DMS153 (cell line): ENCODE measurements around the gene WIPF2.
"Not testable (repeated sequence)": the region's sequence is repeated elsewhere in the genome, so short reads cannot be mapped to it uniquely, and the experiment has no call there.

ENCODE experiments used
- DNase-seq: peaks from one replicate; lab custom pipeline; 2025; lab: John Stamatoyannopoulos, UW

The WIPF2 gene

DNA sequence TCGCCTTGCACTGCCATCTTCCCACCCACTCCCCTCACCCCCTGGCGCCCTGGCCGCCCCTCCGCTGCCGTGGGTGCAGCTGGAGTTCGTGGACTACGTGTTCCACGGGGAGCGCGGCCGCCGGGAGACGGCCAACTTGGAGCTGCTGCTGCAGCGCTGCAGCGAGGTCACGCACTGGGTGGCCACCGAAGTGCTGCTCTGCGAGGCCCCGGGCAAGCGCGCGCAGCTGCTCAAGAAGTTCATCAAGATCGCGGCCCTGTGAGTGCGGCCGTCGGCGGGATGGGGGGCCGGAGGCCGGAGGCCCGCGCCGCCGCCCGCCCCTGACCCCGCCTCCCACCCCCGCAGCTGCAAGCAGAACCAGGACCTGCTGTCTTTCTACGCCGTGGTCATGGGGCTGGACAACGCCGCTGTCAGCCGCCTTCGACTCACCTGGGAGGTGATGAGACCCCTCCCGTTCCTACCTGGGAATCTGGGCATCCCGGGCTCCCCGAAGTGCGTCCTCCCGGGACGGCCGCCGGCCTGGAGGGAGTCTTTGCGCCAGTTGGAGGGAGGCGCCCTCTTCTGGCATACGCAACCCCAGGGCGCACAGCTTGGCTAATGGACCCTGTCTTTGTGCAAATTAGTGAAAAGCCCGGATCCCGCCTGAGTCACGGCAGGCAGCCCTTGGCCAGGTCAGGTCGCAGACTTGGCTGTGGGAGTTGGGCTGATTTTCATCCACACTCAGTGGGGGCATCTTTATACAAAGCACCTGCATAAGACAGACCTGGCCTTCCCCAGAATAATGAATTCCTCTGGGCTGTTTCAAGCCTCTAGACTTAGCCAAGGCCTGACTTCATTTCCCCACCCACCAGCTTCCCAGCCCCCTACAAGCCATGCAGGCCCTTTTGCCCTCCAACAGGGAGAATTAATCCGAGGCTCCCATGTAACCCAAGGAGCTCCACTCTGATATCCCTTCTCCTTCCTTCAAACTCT, 27.6 kb upstream of the WIPF2 start:
- peak; percentile 30 for DNase-seq

DNA sequence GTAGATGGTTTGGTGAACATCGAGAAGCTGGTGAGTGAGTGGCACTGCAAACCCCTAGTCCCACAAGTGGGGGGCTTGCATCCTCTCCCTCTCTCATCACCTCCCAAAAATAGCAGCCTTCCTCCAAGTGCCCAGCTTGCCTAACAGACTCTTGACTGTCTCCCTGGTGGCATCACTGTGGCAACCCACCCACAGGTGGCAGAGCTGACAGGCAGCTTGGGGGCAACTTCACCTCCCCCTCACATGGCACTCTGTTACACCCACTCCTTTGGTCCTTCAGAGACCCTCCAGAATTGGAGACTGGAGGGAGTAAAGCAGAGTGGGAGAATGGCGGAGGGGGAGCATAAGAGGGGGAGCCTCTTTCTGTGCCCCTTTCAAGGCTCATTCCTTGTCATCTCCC, 26.1 kb upstream of the WIPF2 start:
- no peak for DNase-seq

DNA sequence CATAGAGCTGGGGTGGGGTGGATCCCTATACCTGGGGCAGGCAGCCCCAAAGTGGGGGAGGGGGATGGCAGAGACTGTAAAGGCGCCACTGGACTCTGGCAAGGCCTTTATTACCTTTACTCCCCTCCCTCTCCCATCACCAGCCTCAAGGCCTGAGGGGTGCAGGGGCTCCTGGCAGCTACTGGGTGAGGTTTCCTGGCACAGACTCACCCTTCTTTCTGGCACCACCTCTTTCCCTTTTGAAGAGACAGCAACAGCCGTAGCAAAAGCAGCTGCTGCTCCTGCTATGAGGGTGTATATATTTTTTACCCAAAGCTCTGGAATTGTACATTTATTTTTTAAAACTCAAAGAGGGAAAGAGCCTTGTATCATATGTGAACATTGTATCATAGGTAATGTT, 24.3 kb upstream of the WIPF2 start:
- no peak for DNase-seq

DNA sequence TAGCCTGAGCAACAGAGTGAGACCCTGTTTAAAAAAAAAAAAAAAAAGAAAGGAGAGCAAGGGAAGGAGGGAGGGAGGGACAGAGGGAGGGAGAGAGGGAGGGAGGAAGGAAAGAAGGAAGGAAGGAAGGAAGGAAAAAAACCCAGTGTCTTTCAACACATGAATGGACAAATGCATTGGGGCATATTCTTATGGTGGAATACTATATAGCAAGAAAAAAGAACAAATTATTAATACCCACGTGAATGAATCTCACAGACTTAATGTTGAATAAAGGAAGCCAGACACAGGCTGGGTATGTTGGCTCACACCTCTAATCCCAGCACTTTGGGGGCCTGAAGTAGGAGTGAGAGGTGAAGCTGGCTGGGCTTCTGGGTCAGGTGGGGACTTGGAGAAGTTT, 21.6 kb upstream of the WIPF2 start:
- DNase-seq = no peak

GRCh38 chr17:40197965-40198456, 21.1 kb upstream of the WIPF2 start:
- DNase-seq = not testable (repeated sequence)

DNA sequence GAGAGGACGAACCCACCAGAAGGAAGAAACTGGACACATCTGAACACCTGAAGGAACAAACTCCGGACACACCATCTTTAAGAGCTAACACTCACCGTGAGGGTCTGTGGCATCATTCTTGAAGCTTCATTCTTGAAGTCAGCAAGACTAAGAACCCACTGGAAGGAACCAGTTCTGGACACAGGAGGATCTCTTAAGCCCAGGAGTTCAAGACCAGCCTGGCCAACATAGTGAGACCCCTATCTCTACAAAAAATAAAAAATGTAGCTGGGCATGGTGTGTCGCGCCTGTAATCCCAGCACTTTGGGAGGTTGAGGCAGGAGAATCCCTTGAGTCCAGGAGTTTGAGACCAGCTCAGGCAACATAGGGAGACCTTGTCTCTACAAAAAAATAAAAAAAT, 20.5 kb upstream of the WIPF2 start:
- no peak for DNase-seq

DNA sequence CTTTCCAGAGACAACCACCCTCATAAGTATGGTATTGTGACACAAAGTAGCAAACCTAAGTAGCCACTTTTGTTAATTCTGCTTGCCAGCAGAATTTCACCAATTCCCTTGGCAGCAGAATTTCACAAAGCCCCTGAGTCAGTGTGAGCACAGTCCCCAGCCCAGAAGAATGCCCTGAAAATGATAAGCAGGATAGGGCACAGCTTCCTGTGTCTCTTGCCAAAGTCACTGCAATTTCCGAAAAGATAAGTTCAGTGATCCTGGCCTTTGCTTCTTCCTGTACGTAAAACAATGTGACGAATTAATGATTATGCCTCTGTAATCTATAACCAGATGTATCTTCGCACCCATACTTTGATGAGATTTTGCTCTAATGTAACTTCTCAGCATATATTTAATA, 16.0 kb upstream of the WIPF2 start:
- no peak for DNase-seq

GRCh38 chr17:40206193-40206592, 12.9 kb upstream of the WIPF2 start:
- not testable (repeated sequence) for DNase-seq

DNA sequence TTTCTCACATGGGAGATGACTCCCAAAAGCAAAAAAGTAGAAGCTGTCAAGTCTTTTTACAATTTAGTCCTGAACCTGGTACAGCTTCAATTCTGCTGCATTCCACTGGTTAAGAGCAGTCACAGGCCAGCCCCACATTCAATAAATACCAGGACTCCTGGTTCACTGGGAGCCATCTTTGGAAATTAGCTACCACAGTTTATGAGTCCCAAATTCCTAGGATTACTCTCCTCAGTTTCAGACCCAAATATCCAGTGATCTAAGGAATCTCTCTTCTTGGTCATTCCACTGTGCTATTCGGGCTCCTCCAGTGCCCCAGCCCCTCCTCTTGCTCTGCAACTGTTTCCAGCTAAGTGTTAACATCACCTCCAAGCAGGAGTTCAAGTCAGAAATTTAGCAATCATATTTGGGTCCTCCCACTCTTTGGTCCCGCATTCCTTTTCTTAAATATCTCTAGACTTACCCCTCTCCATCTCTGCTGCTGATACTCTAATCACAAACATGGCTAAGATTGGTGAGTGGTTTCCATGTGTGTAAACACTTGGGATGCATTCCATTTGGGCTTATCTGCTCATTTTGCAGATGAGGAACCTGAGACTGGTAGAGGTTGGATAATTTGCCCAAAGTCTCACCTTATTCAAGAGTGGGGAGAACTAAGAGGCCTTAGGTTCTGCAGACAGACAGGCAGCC, 9.6 kb upstream of the WIPF2 start:
- DNase-seq = no peak

DNA sequence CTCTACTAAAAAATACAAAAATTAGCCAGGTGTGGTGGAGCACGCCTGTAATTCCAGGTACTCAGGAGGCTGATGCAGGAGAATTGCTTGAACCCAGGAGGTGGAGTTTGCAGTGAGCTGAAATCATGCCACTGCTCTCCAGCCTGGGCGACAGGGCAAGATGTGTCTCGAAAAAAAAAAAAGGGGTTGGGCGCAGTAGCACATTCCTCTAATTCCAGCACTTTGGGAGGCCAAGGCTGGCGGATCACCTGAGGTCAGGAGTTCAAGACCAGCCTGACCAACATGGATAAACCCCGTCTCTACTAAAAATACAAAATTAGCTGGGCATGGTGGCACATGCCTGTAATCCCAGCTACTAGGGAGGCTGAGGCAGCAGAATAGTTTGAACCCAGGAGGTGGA, 5.2 kb upstream of the WIPF2 start:
- not testable (repeated sequence) for DNase-seq

- no peak for DNase-seq
Observed at GRCh38 chr17:40218006-40218739, 931 bp upstream of the WIPF2 start.

DNA sequence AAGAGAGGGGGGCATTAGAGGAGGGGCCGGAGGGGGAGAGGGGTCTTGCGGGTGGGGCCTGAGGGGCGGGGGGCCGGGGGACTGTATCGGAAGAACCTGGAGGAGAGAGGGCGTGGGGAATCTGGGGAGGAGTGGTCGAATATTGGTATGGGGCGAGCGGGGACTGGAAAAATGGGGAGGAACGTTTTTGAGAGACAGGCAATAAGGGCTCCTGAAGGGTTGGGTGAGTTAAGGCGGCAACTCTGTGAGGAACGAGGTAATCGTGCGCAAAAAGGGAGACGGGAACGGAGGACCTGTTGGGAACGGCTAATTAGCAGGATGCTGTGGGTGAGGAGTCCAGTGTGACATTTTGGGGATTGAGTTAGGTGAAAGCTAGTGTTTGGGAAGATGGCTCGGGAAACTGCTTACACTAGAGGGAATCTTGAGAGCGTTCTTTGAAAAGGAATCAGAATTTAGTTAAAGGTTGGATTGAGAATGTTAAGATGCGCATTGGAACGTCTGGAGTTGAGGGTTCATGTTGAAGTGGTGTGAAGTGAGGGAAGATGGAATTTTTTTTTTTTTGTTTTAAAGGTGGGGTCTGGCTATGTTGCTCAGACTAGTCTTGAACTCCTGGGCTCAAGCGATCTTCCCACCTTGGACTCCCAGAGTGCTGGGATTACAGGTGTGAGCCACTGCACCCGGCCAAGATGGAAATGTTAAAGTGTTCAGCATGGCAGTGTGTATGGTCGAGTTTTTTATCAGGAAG, 662 bp downstream of the WIPF2 start:
- peak; percentile 58 for DNase-seq

- DNase-seq = no peak
Observed at GRCh38 chr17:40224718-40225550, 5.8 kb downstream of the WIPF2 start.

DNA sequence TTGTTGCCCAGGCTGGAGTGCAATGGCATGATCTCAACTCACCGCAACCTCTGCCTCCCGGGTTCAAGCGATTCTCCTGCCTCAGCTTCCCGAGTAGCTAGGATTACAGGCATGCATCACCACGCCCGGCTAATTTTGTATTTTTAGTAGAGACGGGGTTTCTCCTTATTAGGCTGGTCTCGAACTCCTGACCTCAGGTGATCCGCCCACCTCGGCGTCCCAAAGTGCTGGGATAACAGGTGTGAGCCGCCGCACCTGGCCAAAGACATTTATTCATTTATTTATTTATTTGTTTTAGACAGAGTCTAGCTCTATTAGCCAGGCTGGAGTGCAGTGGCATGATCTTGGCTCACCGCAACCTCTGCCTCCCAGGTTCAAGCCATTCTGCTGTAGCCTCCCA, 10.0 kb downstream of the WIPF2 start:
- not testable (repeated sequence) for DNase-seq

DNA sequence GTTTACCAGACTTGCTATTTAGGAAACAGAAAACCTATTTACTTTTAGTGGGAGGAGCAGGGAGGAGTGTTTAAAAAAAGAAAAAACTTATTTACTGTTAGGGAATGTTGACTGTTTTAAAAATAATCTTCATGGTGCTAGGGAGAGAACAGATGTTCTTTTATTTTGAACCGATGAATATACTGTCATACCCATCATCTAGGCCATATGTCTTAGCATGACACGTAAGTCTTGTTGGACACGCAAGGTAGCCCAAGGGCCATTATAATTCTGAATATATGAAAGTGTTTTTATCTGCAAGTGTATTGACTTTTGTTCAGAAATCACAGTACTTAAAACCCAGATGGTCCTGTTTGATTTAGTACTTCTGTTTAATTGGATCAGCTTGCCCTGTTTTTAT, 11.6 kb downstream of the WIPF2 start:
- DNase-seq = no peak

DNA sequence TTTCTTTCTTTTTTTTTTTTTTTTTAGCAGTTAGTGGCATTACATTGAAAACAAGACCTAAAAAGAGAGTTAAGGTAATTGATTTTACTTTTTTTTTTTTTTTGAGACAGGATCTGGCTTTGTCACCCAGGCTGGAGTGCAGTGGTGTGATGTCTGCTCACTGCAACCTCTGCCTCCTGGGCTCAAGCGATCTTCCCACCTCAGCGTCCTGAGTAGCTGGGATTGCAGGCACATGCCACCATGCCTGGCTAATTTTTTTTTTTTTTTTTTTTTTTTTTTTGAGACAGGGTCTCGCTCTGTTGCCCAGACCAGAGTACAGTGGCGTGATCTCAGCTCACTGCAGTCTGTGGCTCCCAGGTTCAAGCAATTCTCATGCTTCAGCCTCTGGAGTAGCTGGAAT, 12.8 kb downstream of the WIPF2 start:
- not testable (repeated sequence) for DNase-seq

GRCh38 chr17:40241252-40241834, 22.2 kb downstream of the WIPF2 start:
- DNase-seq = no peak

- DNase-seq = no peak
Observed at GRCh38 chr17:40242774-40243173, 23.7 kb downstream of the WIPF2 start.

GRCh38 chr17:40243761-40244160, 24.7 kb downstream of the WIPF2 start:
- no peak for DNase-seq

DNA sequence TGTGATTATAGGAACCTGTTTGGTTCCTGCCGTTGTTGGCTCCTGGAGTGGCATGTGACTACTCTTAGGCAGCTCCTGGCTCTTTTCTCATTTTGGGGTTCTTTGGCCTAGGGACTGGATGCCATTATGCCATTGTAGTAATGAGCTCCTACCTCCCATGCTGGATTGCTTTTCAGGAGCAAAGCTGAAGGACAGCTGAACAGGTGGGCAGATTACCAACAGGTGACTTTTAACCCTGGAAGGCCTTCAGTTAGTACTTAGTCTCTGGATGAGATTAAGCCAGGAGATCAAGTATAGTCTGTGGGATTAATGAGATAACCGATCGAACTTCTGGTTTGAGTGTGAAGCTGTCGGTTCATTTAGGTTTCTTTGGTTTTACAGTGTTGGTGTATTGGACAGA, 25.2 kb downstream of the WIPF2 start:
- no peak for DNase-seq
